T-helper 2 cell treated with Interferon-gamma antibody and Interleukin-4, amounts not matched to agents 5 μg/mL and 100 μg/mL, for 36 hours (primary cell): ENCODE measurements around the gene SLC43A1.
A peak's percentile ranks its signal among the peaks of the same experiment; 100 is the strongest.

Experiments
- DNase-seq: peaks from one replicate; pipeline ENCODE4 v3.0.0; 2021; ENCODE audit warnings: low spot score
- H3K27ac Mint-ChIP-seq: one replicate; pipeline ENCODE4 v1.8.0; 2021; ENCODE audit warnings: mild to moderate bottlenecking, mixed read lengths
- H3K27me3 Mint-ChIP-seq: one replicate; pipeline ENCODE4 v1.8.0; 2021; ENCODE audit warnings: low read depth, mixed read lengths
- H3K36me3 Mint-ChIP-seq: one replicate; pipeline ENCODE4 v1.8.0; 2021; ENCODE audit warnings: low read depth, mixed read lengths
- H3K4me1 Mint-ChIP-seq: one replicate; pipeline ENCODE4 v1.8.0; 2021; ENCODE audit warnings: low read depth, mixed read lengths
- H3K4me3 Mint-ChIP-seq: one replicate; pipeline ENCODE4 v1.8.0; 2022; ENCODE audit warnings: mild to moderate bottlenecking, moderate library complexity, mixed read lengths
- H3K9me3 Mint-ChIP-seq: one replicate; pipeline ENCODE4 v1.8.0; 2021; ENCODE audit warnings: mixed read lengths

SLC43A1 gene

DNA sequence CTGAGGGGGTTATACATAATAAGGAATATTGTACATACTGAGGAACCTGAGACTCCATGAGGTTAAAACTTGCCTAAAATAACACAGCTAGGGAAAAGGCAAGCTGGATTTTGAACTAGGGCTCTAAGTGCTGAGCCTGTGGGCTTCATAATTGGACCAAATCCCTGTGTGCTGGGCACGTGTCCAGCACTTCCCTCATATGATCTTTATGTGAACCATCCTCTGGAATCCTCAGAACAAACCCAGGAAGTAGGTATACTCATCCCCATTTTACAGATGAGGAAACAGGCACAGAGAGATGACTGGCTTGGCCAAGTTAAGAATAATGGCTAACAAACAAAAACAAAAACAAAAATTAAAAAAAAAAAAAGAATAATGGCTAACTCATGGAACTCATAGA lies 40.3 kb downstream of the SLC43A1 start:
- peaks cover 9% of the 10 kb centered on the region for H3K4me1 Mint-ChIP-seq
- H3K36me3 Mint-ChIP-seq, result no peaks in the 10 kb centered on the region
- H3K9me3 Mint-ChIP-seq, result no peaks in the 10 kb centered on the region
- no peak overlapping the region for H3K27ac Mint-ChIP-seq
- no peak overlapping the region for H3K4me3 Mint-ChIP-seq
- DNase-seq, result no peak
- H3K27me3 Mint-ChIP-seq, result peaks cover 35% of the 10 kb centered on the region

DNA sequence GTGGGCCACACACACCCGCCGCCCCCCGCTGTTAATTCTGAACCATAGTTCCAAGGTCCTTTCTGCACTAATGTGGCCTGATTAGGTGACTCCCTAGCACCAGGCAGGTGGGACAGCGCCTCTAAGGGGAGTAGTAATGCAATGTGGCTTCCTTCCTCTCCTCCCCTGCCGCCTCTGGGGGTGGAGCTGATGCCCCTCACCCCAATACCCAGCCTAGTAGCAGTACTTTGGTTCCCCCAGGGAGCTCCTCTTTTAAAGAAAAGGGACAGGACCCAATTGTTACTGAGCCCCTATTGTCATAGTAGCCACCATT lies 40.7 kb downstream of the SLC43A1 start:
- DNase-seq, result no peak
- H3K36me3 Mint-ChIP-seq, result no peaks in the 10 kb centered on the region
- no peaks in the 10 kb centered on the region for H3K9me3 Mint-ChIP-seq
- H3K4me3 Mint-ChIP-seq, result no peak overlapping the region
- peaks cover 7% of the 10 kb centered on the region for H3K4me1 Mint-ChIP-seq
- no peak overlapping the region for H3K27ac Mint-ChIP-seq
- peaks cover 33% of the 10 kb centered on the region for H3K27me3 Mint-ChIP-seq

DNA sequence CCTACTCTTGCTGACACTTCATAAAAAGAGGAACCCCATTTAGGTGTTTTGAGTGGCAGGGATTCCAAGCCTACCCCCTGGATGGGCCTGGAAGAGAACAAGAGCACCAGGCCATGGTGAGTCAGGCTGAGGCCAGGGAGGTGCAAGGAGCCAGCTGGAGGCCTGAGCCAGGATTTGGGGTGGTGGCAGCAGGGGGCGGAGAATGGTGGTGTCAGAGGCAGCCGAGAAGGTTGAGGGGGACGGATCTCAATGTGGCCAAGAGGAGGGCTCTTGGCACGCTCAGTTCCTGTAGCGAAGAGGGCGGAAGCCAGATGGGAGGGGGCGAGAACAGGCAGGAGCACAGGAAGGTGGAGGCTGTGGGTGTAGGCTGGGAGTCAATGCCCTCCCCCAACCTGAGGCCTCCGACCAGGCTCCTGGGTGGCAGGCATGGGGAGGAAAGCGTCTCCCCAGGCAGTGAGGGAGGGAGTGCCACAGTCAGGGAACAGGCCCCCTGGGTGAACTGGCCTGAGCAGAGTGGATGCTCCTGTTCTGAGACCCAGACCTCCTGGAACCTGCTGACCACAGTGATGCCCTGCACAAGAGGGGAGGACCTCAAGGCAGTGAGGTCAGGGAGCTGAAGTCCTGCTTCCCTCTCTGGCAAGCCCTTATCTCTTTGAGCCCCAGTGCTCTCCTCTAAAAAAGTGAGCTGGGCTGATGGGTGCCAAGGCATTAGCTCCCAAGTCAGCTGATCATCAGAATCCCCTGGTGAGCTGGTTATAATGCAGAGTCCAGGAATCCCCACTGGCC lies 41.3 kb downstream of the SLC43A1 start:
- Mint-ChIP-seq H3K36me3 (no peaks in the 10 kb centered on the region), H3K4me3 (peak overlapping the region; percentile 44), H3K4me1 (peaks cover 7% of the 10 kb centered on the region), H3K27ac (no peak overlapping the region), H3K9me3 (no peaks in the 10 kb centered on the region), H3K27me3 (peaks cover 33% of the 10 kb centered on the region)
- peak; percentile 10 for DNase-seq

DNA sequence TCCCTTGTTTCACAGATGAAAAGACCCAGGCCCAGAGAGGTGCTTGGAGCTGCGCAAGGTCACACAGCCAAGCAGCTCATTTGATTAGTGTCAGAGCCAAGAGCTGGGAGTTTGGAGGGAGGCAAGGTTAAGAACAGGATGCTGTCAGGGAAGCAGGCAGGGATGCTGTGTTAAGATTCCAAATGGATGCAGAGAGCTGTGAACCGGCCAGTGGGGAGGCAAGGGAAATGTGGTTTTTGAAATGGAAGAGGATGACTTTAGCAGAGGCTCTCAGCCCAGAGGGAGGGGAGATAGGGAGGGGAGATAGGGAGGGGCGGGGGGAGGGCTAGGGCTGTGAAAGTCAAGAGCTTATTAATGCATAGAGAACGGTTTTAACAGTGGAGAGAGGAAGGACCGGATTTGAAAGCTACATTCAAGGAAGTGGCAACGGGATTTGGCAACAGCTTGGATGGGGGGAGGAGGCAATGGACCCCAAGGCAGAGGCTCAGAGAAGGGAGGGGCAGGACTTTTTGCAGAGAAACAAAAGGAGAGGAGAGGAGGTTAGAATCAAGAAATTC lies 42.1 kb downstream of the SLC43A1 start:
- Mint-ChIP-seq H3K27me3 (peaks cover 28% of the 10 kb centered on the region), H3K4me1 (peaks cover 7% of the 10 kb centered on the region)

DNA sequence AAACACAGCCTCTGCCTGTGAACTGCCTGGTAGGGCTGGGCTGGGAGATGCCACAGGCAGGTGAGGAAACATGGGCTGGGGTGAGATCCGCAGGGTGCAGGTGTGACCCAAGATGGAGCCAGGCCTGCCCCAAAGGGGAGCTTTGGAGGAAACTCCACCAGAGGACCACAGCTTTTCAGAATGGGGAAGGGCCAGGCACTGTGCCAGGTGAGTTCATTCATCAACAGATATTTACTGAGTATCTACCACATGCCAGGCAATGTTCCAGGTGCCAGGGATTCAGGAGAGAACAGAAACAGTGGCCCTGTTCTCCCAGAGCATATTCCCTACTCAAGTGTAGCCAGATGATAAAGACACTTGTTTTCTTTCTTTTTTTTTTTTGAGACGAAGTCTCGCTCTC lies 44.0 kb downstream of the SLC43A1 start:
- Mint-ChIP-seq H3K4me3 (no peak overlapping the region), H3K4me1 (peaks cover 7% of the 10 kb centered on the region), H3K27ac (no peak overlapping the region), H3K36me3 (no peaks in the 10 kb centered on the region), H3K9me3 (no peaks in the 10 kb centered on the region), H3K27me3 (peaks cover 14% of the 10 kb centered on the region)
- DNase-seq, result no peak

More for the DNA sequence above, 42.1 kb downstream of the SLC43A1 start:
- Mint-ChIP-seq H3K9me3 (no peaks in the 10 kb centered on the region), H3K4me3 (peak overlapping the region; percentile 39), H3K36me3 (no peaks in the 10 kb centered on the region), H3K27ac (no peak overlapping the region)
- no peak for DNase-seq

- Mint-ChIP-seq H3K9me3 (no peaks in the 10 kb centered on the region), H3K27me3 (peaks cover 6% of the 10 kb centered on the region), H3K27ac (no peak overlapping the region), H3K36me3 (no peaks in the 10 kb centered on the region), H3K4me3 (no peak overlapping the region), H3K4me1 (peaks cover 7% of the 10 kb centered on the region)
- DNase-seq, result no peak
These were observed 46.2 kb downstream of the SLC43A1 start for GRCh38 chr11:57469268-57469667.

DNA sequence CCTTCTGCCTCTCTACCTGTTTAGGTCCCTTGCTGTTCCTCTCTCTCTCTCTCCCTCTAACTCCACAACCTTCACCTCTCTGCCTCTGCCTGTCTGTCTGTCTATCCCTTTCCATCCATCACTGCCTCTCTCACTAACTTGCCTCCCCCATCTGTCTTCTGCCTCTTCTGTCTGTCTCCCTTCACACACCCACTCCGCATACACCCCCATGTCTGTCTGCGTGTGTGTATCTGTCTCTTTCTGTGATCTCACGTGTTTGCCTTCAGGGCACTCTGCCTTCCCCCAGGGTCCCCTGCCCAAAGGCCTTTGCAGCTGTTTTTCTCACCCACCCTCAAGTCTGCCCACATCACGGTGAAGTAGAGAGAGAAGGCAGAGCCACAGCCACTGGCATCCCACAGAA lies 47.2 kb downstream of the SLC43A1 start:
- no peak for DNase-seq
- H3K4me1 Mint-ChIP-seq, result peaks cover 2% of the 10 kb centered on the region
- no peaks in the 10 kb centered on the region for H3K36me3 Mint-ChIP-seq
- peaks cover 8% of the 10 kb centered on the region for H3K27me3 Mint-ChIP-seq
- H3K4me3 Mint-ChIP-seq, result no peak overlapping the region
- no peak overlapping the region for H3K27ac Mint-ChIP-seq
- no peaks in the 10 kb centered on the region for H3K9me3 Mint-ChIP-seq

DNA sequence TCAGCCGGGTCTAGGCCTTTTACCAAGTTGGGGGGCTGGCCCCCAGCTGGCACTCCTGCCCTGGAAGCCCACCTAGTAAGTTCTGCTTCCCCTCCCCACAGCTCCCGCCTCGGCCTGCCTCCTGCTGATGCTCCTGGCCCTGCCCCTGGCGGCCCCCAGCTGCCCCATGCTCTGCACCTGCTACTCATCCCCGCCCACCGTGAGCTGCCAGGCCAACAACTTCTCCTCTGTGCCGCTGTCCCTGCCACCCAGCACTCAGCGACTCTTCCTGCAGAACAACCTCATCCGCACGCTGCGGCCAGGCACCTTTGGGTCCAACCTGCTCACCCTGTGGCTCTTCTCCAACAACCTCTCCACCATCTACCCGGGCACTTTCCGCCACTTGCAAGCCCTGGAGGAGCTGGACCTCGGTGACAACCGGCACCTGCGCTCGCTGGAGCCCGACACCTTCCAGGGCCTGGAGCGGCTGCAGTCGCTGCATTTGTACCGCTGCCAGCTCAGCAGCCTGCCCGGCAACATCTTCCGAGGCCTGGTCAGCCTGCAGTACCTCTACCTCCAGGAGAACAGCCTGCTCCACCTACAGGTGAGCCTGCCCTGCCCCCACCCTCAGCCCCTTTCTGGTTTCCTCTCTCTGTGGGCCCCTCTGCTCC lies 47.9 kb downstream of the SLC43A1 start:
- no peaks in the 10 kb centered on the region for H3K4me1 Mint-ChIP-seq
- H3K4me3 Mint-ChIP-seq, result no peak overlapping the region
- no peak overlapping the region for H3K27ac Mint-ChIP-seq
- DNase-seq, result no peak
- no peaks in the 10 kb centered on the region for H3K36me3 Mint-ChIP-seq
- peaks cover 14% of the 10 kb centered on the region for H3K27me3 Mint-ChIP-seq
- no peaks in the 10 kb centered on the region for H3K9me3 Mint-ChIP-seq

DNA sequence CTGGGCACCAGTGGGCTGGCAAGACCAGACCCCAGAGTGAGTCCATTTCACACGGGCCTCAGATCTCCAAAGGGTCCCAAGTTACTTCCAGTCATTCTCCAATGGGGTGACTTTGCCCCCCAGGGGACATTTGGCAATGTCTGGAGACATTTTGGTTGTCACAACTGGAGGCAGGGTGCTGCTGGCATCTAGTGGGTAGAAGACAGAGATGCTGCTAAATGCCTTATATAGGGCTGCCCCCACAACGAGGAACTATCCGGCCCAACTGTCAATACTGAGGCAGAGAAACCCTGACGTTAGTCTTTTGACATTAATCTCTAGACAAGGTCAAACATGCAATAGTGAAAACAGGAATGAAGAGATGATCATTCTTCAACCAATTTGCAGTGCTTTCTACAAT lies 48.8 kb downstream of the SLC43A1 start:
- no peak for DNase-seq
- Mint-ChIP-seq H3K4me1 (no peaks in the 10 kb centered on the region), H3K9me3 (no peaks in the 10 kb centered on the region), H3K36me3 (no peaks in the 10 kb centered on the region), H3K4me3 (no peak overlapping the region), H3K27ac (no peak overlapping the region), H3K27me3 (peaks cover 20% of the 10 kb centered on the region)

GRCh38 chr11:57464539-57465181 lies 50.8 kb downstream of the SLC43A1 start:
- H3K27ac Mint-ChIP-seq, result no peak overlapping the region
- peaks cover 4% of the 10 kb centered on the region for H3K4me1 Mint-ChIP-seq
- peaks cover 33% of the 10 kb centered on the region for H3K27me3 Mint-ChIP-seq
- no peak overlapping the region for H3K4me3 Mint-ChIP-seq
- H3K9me3 Mint-ChIP-seq, result no peaks in the 10 kb centered on the region
- no peak for DNase-seq
- no peaks in the 10 kb centered on the region for H3K36me3 Mint-ChIP-seq

- no peak overlapping the region for H3K4me3 Mint-ChIP-seq
- H3K36me3 Mint-ChIP-seq, result no peaks in the 10 kb centered on the region
- H3K4me1 Mint-ChIP-seq, result peaks cover 7% of the 10 kb centered on the region
- H3K9me3 Mint-ChIP-seq, result no peaks in the 10 kb centered on the region
- no peak overlapping the region for H3K27ac Mint-ChIP-seq
- peaks cover 38% of the 10 kb centered on the region for H3K27me3 Mint-ChIP-seq
- DNase-seq, result no peak
These were observed 51.6 kb downstream of the SLC43A1 start for GRCh38 chr11:57463671-57464538.

GRCh38 chr11:57462597-57462996 lies 52.9 kb downstream of the SLC43A1 start:
- H3K4me3 Mint-ChIP-seq, result no peak overlapping the region
- H3K27me3 Mint-ChIP-seq, result peaks cover 44% of the 10 kb centered on the region
- no peak for DNase-seq
- no peaks in the 10 kb centered on the region for H3K9me3 Mint-ChIP-seq
- H3K36me3 Mint-ChIP-seq, result no peaks in the 10 kb centered on the region
- H3K27ac Mint-ChIP-seq, result no peak overlapping the region
- peaks cover 14% of the 10 kb centered on the region for H3K4me1 Mint-ChIP-seq

DNA sequence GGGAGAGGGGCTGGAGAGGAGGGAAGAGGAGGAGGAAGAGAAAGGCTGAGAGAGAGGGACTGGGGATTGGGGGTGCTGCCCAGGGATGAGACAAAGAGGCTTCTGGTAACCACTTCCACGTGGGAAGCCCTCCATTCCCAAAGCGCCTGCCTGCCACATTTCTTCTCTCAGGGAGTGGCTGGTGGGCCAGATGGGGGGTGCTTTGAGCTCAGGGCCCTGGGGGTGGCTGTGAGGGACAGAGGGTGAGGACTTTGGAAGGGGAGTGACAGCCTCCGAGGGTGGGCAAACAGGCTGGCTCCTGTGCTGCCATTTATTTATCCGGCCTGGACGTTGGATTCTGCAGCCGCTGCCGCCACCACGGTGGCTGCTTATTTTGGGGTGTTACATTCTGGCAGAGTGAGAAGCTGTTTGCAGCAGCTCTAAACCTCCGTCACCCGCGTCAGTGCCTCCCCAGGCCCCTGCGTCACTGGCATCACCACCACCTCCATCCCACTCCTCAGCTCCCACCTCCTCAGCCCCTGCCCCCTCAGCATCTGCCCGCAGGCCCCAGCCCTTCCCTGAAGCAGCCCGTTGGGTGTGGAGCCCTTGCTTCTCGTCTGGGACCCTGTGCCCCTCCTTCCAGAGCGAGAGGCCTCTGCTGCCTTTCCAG lies 53.5 kb downstream of the SLC43A1 start:
- H3K36me3 Mint-ChIP-seq, result no peaks in the 10 kb centered on the region
- H3K9me3 Mint-ChIP-seq, result no peaks in the 10 kb centered on the region
- DNase-seq, result no peak
- peaks cover 49% of the 10 kb centered on the region for H3K27me3 Mint-ChIP-seq
- H3K27ac Mint-ChIP-seq, result no peak overlapping the region
- H3K4me3 Mint-ChIP-seq, result peak overlapping the region; percentile 62
- peaks cover 18% of the 10 kb centered on the region for H3K4me1 Mint-ChIP-seq
